Renal pelvis (tissue), 4 donors: ENCODE measurements around the gene ACVR2B. TPM values are rescaled to one million over a fixed set of nuclear protein-coding genes. Genes with fewer than 3 reads are reported as not detected.

ENCODE experiments used
- DNase-seq: peaks from one replicate; pipeline ENCODE4 v3.0.0-alpha.2; 2013
- polyA plus RNA-seq, 3 donors: library from polyadenylated mRNA; unstranded; fragments of 120-200 nt; gene quantifications; one replicate each; pipeline ENCODE4 v1.2.1, GENCODE V29; 2013; ENCODE audit not compliant: insufficient read length in 3 of 3

Gene ACVR2B
- polyA plus RNA-seq, 3 donors, result 16.0 to 21.8 (median 20.7) TPM

- DNase-seq, result peak; percentile 58
Observed at GRCh38 chr3:38479431-38480092, 25.9 kb downstream of the ACVR2B start.

GRCh38 chr3:38480093-38480445 lies 26.4 kb downstream of the ACVR2B start:
- DNase-seq, result no peak

GRCh38 chr3:38480930-38481329 lies 27.2 kb downstream of the ACVR2B start:
- no peak for DNase-seq

- no peak for DNase-seq
Observed at GRCh38 chr3:38482951-38483350, 29.3 kb downstream of the ACVR2B start.

GRCh38 chr3:38487323-38487722 lies 33.6 kb downstream of the ACVR2B start:
- DNase-seq, result no peak

- no peak for DNase-seq
Observed at GRCh38 chr3:38488949-38489348, 35.3 kb downstream of the ACVR2B start.

GRCh38 chr3:38489766-38490165 lies 36.1 kb downstream of the ACVR2B start:
- DNase-seq, result no peak

GRCh38 chr3:38490281-38491030 lies 36.8 kb downstream of the ACVR2B start:
- no peak for DNase-seq

- no peak for DNase-seq
Observed at GRCh38 chr3:38491215-38491614, 37.5 kb downstream of the ACVR2B start.

GRCh38 chr3:38493031-38493430 lies 39.3 kb downstream of the ACVR2B start:
- no peak for DNase-seq

- peak; percentile 91 for DNase-seq
Observed at GRCh38 chr3:38496131-38496910, 42.6 kb downstream of the ACVR2B start, which contains the start of gene EXOG. EXOG (plus strand) TSS chr3:38496340; CDS start chr3:38496368, 28 bp downstream.

GRCh38 chr3:38497031-38497430 lies 43.3 kb downstream of the ACVR2B start:
- no peak for DNase-seq

GRCh38 chr3:38500688-38501417 lies 47.2 kb downstream of the ACVR2B start:
- DNase-seq, result no peak

GRCh38 chr3:38507120-38507519 lies 53.4 kb downstream of the ACVR2B start:
- no peak for DNase-seq

- no peak for DNase-seq
Observed at GRCh38 chr3:38509732-38510131, 56.0 kb downstream of the ACVR2B start.

GRCh38 chr3:38510631-38511030 lies 56.9 kb downstream of the ACVR2B start:
- no peak for DNase-seq

GRCh38 chr3:38511546-38511945 lies 57.9 kb downstream of the ACVR2B start:
- no peak for DNase-seq

- DNase-seq, result no peak
Observed at GRCh38 chr3:38515367-38515766, 61.7 kb downstream of the ACVR2B start.

- no peak for DNase-seq
Observed at GRCh38 chr3:38516669-38517068, 63.0 kb downstream of the ACVR2B start.

GRCh38 chr3:38519000-38519399 lies 65.3 kb downstream of the ACVR2B start:
- no peak for DNase-seq

GRCh38 chr3:38519651-38520050 lies 66.0 kb downstream of the ACVR2B start:
- no peak for DNase-seq

- peak; percentile 74 for DNase-seq
Observed at GRCh38 chr3:38521391-38521987, 67.8 kb downstream of the ACVR2B start.
